ENCODE results near the gene TAMALIN.

The TAMALIN gene

DNA sequence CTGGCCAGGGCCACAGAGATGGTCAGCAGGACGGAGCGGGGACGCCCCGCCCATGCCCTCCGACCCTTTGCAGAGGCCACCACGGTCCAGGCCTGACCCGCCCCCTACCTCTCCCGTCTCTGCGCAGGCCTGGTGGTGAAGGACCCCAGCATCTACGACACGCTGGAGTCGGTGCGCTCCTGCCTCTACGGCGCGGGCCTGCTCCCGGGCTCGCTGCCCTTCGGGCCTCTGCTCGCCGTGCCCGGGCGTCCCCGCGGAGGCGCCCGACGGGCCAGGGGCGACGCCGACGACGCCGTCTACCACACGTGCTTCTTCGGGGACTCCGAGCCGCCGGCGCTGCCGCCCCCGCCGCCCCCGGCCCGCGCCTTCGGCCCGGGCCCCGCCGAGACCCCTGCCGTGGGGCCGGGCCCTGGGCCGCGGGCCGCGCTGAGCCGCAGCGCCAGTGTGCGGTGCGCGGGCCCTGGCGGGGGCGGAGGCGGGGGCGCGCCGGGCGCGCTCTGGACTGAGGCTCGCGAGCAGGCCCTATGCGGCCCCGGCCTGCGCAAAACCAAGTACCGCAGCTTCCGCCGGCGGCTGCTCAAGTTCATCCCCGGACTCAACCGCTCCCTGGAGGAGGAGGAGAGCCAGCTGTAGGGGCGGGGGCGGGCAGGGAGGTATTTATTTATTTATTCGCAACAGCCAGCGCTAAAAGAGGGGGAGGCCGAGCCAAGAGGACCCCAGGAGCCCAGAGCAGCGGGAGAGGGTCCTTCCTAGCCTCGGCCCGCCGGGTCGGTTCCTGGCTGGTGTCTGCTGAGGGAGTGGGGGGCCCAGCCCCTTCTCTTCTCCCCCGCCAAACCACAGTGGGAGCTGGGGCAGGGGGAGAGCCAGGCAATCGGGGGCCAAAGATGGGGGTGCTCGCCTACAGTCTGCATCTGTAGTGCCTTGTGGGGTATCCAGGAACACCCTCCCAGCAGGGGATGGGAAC, 8.1 kb downstream of the TAMALIN start:
- DNase-seq, result no peak

GRCh38 chr12:52015532-52016041, 8.8 kb downstream of the TAMALIN start:
- no peak for DNase-seq

DNA sequence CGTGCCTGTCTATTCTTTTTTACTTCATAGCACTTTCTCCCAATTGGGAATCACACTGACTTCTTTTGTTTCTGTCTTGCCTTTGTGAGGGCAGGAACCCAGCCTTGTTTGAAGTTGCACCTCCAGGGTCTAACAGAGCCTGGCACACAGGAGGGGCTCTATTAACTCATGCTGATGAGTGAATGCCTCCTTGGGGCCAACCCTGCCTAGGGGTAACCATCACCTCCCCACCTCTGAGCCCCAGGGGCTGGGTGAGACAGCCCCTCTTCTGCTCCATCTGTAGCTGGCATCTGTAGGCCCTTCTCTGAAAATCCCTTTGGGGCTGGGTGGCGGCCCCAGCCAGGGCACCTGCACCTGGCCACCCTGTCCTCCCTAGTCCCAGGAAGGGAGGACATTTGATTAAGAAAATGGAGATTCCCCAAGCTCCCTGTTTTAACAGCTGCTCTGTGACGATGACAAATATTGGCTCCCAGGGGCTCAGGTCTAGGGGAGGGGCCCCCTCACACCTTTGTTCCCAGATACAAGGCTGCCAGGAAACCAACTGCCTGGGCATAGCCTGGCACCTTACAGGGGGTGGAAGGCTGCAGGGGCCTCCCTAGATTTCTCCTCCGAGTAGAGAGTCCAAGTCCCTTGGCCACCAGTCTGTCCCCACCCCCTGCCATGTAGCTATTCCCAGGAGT, 11.8 kb downstream of the TAMALIN start:
- no peak for DNase-seq

GRCh38 chr12:52019113-52019770, 12.5 kb downstream of the TAMALIN start:
- DNase-seq, result no peak

DNA sequence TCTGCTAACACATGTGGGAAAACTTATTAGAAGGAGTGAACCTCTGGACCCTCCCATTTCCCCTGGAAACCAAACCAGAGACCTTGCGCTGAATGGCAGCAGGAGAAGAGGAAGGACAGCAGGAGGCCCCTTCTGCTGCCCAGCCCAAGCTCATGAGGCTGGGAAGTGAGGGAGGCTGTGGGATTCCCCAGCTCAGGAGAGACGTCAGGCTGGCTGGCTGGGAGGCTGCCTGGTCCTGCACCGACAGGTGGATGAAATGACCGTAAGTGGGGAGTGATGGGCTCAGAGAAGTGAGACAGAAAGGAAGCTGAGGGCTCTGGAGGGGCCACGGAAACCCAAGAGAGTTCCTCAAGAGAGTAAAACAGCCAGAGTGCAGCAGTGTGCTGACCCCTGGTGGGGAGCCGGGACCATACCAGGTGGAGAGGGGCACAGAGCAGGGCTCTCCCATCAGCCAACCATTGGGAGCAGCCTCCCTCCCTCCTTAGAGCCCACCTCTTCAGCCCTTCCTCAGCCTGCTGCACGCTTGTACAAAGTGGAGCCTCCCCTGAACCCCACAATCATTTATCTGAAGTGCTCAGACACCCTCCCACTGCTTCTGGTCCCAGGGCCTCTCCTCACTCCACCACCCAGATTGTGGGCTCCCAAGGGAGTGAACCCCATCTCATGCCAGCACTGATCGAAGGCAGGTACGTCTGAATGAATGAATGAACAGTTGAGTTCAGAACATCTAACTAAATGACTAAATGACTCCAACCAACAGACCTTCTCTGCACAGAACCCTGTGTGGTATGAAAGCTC, 14.0 kb downstream of the TAMALIN start:
- DNase-seq, result peak; percentile 41 to 69 (median 53)

DNA sequence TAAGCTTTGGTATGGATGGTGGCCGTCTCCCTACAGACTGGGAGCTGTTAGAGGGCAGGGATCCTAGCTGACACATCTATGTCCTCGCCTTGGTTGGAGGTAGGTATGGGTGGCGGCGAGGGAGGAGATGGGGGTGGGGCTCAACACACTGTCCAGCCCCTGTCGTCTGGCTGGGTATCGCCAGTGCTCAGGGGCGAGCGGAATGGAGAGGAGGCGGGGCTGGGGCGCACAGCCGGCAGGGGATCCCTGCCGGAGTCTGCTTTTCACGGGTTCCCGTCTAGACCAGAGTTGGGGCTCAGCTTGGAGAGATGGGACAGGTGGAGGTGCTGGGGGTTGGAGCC, 16.1 kb downstream of the TAMALIN start:
- DNase-seq, result no peak

GRCh38 chr12:52023182-52023975, 16.6 kb downstream of the TAMALIN start:
- DNase-seq, result peak; percentile 75 to 95 (median 90)

- no peak for DNase-seq
Measured at GRCh38 chr12:52023976-52024688, 17.4 kb downstream of the TAMALIN start.

- DNase-seq, result peak in 3 of 6 experiments; percentile 22 to 52 (median 36)
Measured at GRCh38 chr12:52024845-52025230, 18.1 kb downstream of the TAMALIN start.

DNA sequence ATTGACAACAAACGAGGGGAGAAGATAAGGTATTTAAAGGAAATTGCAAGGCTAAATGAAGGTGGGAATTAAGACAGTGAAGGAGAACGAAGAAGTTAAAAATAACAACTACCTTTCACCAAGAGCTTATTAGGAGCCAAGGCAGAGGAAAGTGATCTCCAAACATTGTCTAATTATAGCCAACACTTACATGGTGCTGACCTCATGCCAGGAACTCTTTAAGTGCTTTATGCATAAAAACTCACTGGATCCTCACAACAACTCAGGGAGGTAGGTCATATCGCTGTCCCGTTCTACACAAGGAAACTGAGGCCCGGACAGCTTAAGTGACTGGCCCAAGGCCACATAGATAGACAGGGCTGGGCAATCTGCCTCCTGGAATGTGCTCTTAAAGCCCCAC, 19.5 kb downstream of the TAMALIN start:
- no peak for DNase-seq

- no peak for DNase-seq
Measured at GRCh38 chr12:52027085-52027843, 20.5 kb downstream of the TAMALIN start.

- no peak for DNase-seq
Measured at GRCh38 chr12:52029685-52030084, 22.9 kb downstream of the TAMALIN start.

- DNase-seq, result no peak
Measured at GRCh38 chr12:52032446-52032803, 25.7 kb downstream of the TAMALIN start.

GRCh38 chr12:52032804-52033445, 26.2 kb downstream of the TAMALIN start:
- peak; percentile 75 to 93 (median 79) for DNase-seq

DNA sequence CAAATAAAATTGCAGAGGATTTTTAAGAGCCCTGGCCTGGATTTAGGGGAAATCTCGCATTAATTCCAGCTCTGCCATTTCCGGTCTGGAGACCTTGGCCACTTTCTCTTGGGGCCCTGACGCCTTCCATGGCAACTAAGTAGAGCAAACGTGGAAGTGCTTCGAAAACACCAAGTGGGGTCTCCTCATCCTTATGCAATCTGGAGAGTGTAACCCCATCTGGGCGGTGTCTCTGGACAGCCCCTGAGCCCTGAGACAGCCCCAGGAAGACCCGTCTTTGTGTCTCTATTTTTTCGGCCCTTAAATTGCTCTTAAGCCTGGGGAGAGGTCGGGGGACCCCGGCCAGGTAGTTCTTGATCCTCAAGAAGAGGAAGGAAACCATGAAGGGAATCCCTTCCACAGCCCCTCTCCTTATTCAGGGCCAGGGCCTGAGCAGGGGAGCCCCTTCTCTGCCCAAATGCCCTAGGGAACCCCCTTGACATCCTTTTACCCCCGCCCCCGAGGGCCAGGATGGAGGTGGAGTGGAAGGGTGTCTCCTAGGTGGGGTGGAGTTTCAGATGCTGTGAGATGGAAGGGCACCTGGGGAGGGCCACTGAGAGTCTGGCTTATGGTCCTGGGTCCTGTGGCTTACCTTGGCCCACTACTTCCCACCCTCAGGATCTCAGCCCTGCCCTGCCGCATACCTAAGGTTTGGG, 26.8 kb downstream of the TAMALIN start:
- DNase-seq, result no peak

DNA sequence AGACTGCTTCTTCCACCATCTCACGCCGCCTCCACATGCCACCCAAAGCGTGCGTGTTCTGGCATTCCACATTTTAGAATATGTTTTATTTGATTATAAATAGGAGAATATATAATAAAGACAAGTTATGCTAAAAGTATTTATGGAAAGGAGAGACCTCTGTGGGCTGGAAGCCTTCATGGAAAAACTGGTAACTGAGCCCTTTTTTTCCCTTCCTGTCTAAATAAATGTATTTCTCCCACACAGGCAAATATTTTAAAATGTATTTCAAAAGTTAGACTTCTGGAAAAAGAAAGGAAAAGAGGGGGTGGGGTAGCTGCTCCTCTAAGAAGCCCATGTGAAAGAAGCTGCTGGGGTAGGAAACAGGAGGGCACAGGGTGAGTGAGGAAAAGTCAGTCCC, 28.4 kb downstream of the TAMALIN start:
- no peak for DNase-seq

DNA sequence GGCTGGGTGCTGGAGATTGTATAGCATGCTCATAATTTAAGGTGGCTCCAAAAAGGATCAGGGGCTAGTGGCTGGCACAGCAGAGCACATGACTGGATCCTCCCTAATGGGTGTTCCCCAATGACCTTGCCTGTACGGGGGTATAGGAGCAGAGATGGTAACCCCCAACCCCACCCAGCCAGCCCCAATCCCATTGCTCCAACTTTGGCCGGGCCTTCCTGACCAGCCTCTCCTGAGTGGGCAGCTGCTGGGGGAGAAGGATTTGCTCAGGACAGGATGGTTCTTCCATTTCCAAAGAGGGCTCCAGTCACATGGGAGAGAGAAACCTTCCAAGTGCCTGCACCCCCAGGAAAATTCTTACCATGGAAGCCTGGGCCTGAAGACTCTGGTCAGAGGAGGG, 29.2 kb downstream of the TAMALIN start:
- DNase-seq, result no peak

DNA sequence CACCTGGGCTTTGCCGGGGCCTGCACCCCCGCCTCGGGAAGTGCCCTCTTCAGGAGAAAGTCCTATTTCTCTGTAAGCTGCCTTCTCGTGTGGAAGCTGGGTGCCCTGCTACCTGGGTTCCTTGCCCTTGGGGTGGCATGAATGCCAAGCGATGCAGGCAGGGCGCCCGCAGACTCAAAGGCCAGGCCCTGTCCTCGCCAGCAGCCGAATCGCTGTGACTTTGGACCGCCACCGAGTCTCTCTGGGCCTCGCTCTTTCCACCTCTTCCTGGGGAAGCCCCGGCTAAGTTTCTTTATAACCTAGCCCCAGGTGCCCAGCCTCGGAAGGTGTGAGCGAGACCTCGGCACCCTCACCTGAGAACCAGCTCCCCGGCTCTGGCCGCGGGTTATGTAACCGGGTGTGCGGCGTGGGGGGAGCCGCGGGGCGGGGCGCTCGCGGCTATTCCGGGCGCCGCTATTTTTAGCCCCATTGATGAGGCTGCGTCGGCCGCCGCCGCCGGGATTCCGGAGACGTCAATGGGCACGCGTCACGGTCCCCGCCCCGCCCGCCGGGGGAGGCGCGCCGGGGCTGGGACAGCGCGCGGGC, 29.9 kb downstream of the TAMALIN start:
- DNase-seq, result peak; percentile 83 to 88 (median 86)
